Skeletal muscle satellite cell (primary cell): Measurements from ENCODE around the gene MOCS2.
"Not testable (repeated sequence)": the region's sequence is repeated elsewhere in the genome, so short reads cannot be mapped to it uniquely, and the experiment has no call there.

Source experiments
- H3K27me3 ChIP-seq: 2 replicates; pipeline ENCODE4 v1.7.0; 2013; ENCODE audit warnings: low read length; ENCODE audit not compliant: control insufficient read depth, insufficient read depth
- H3K36me3 ChIP-seq: 2 replicates; pipeline ENCODE4 v1.7.0; 2013; ENCODE audit warnings: mild to moderate bottlenecking, control low read depth, low read length; ENCODE audit not compliant: insufficient read depth
- H3K4me1 ChIP-seq: 2 replicates; pipeline ENCODE4 v1.7.0; 2013; ENCODE audit warnings: low read length; ENCODE audit not compliant: control insufficient read depth, insufficient read depth
- H3K4me2 ChIP-seq: 2 replicates; pipeline ENCODE4 v1.7.0; 2013; ENCODE audit warnings: mild to moderate bottlenecking, low read length
- H3K4me3 ChIP-seq: 2 replicates; pipeline ENCODE4 v1.7.0; 2013; ENCODE audit warnings: low read length
- H3K9ac ChIP-seq: 2 replicates; pipeline ENCODE4 v1.7.0; 2013; ENCODE audit warnings: mild to moderate bottlenecking, low read depth, low read length, moderate library complexity
- H3K9me3 ChIP-seq: replicated peaks from 2 replicates; pipeline ENCODE4 v1.7.0; 2013; ENCODE audit warnings: mild to moderate bottlenecking, control low read depth, low read length

The MOCS2 gene

GRCh38 chr5:53113947-53114346 is 4.4 kb upstream of the MOCS2 start:
- no peaks in the 10 kb centered on the region for H3K36me3 ChIP-seq
- no peak overlapping the region for H3K9ac ChIP-seq
- H3K4me3 ChIP-seq = no peak overlapping the region
- no peaks in the 10 kb centered on the region for H3K27me3 ChIP-seq
- H3K4me1 ChIP-seq = peaks cover 4% of the 10 kb centered on the region
- H3K9me3 ChIP-seq = no peaks in the 10 kb centered on the region
- no peak overlapping the region for H3K4me2 ChIP-seq

GRCh38 chr5:53112909-53113308 is 3.4 kb upstream of the MOCS2 start:
- no peaks in the 10 kb centered on the region for H3K27me3 ChIP-seq
- H3K4me3 ChIP-seq = no peak overlapping the region
- H3K4me2 ChIP-seq = no peak overlapping the region
- peaks cover 11% of the 10 kb centered on the region for H3K4me1 ChIP-seq
- H3K9ac ChIP-seq = no peak overlapping the region
- no peaks in the 10 kb centered on the region for H3K36me3 ChIP-seq
- H3K9me3 ChIP-seq = no peaks in the 10 kb centered on the region

GRCh38 chr5:53112307-53112706 is 2.8 kb upstream of the MOCS2 start:
- H3K9me3 ChIP-seq, H3K4me2 ChIP-seq, H3K36me3 ChIP-seq, H3K4me3 ChIP-seq, H3K9ac ChIP-seq, H3K27me3 ChIP-seq: not testable (repeated sequence)
- peaks cover 11% of the 10 kb centered on the region for H3K4me1 ChIP-seq

GRCh38 chr5:53111139-53111538 is 1.6 kb upstream of the MOCS2 start:
- H3K4me3 ChIP-seq = no peak overlapping the region
- H3K9me3 ChIP-seq = no peaks in the 10 kb centered on the region
- H3K36me3 ChIP-seq = peaks cover 7% of the 10 kb centered on the region
- H3K4me1 ChIP-seq = peaks cover 11% of the 10 kb centered on the region
- no peak overlapping the region for H3K4me2 ChIP-seq
- H3K27me3 ChIP-seq = no peaks in the 10 kb centered on the region
- no peak overlapping the region for H3K9ac ChIP-seq

- Histone ChIP-seq H3K4me2 (peak overlapping the region; percentile 95), H3K27me3 (no peaks in the 10 kb centered on the region), H3K4me1 (peaks cover 11% of the 10 kb centered on the region), H3K4me3 (peak overlapping the region; percentile 93), H3K9me3 (no peaks in the 10 kb centered on the region), H3K36me3 (peaks cover 7% of the 10 kb centered on the region), H3K9ac (peak overlapping the region; percentile 84)
Observed at GRCh38 chr5:53110156-53110555, 599 bp upstream of the MOCS2 start.

GRCh38 chr5:53109056-53109442 is 508 bp downstream of the MOCS2 start:
- Histone ChIP-seq H3K4me2 (peak overlapping the region; percentile 95), H3K27me3 (no peaks in the 10 kb centered on the region), H3K4me1 (peaks cover 11% of the 10 kb centered on the region), H3K4me3 (peak overlapping the region; percentile 93), H3K9ac (peak overlapping the region; percentile 84), H3K36me3 (peaks cover 15% of the 10 kb centered on the region), H3K9me3 (no peaks in the 10 kb centered on the region)

- Histone ChIP-seq H3K27me3 (no peaks in the 10 kb centered on the region), H3K9ac (no peak overlapping the region), H3K4me2 (no peak overlapping the region), H3K36me3 (peaks cover 32% of the 10 kb centered on the region), H3K4me1 (peaks cover 11% of the 10 kb centered on the region), H3K4me3 (no peak overlapping the region), H3K9me3 (no peaks in the 10 kb centered on the region)
Observed at GRCh38 chr5:53105611-53106300, 3.8 kb downstream of the MOCS2 start.

- Histone ChIP-seq H3K4me3 (no peak overlapping the region), H3K9ac (no peak overlapping the region), H3K27me3 (no peaks in the 10 kb centered on the region), H3K9me3 (no peaks in the 10 kb centered on the region), H3K4me2 (no peak overlapping the region), H3K36me3 (peaks cover 55% of the 10 kb centered on the region), H3K4me1 (no peaks in the 10 kb centered on the region)
Observed at GRCh38 chr5:53100606-53101005, 9.0 kb downstream of the MOCS2 start.

- Histone ChIP-seq H3K27me3 (no peaks in the 10 kb centered on the region), H3K4me3 (no peak overlapping the region), H3K9ac (no peak overlapping the region), H3K4me2 (no peak overlapping the region), H3K36me3 (peaks cover 51% of the 10 kb centered on the region), H3K4me1 (no peaks in the 10 kb centered on the region), H3K9me3 (no peaks in the 10 kb centered on the region)
Observed at GRCh38 chr5:53099546-53099945, 10.0 kb downstream of the MOCS2 start.

GRCh38 chr5:53095931-53096525 is 13.5 kb downstream of the MOCS2 start:
- peaks cover 5% of the 10 kb centered on the region for H3K4me1 ChIP-seq
- no peaks in the 10 kb centered on the region for H3K9me3 ChIP-seq
- no peak overlapping the region for H3K4me3 ChIP-seq
- no peak overlapping the region for H3K9ac ChIP-seq
- peaks cover 32% of the 10 kb centered on the region for H3K36me3 ChIP-seq
- no peaks in the 10 kb centered on the region for H3K27me3 ChIP-seq
- no peak overlapping the region for H3K4me2 ChIP-seq

- Histone ChIP-seq H3K36me3 (peaks cover 33% of the 10 kb centered on the region), H3K9me3 (no peaks in the 10 kb centered on the region), H3K4me2 (no peak overlapping the region), H3K9ac (no peak overlapping the region), H3K27me3 (no peaks in the 10 kb centered on the region), H3K4me1 (peaks cover 8% of the 10 kb centered on the region), H3K4me3 (no peak overlapping the region)
Observed at GRCh38 chr5:53095217-53095616, 14.3 kb downstream of the MOCS2 start.

GRCh38 chr5:53092242-53092641 is 17.3 kb downstream of the MOCS2 start:
- Histone ChIP-seq H3K27me3 (no peaks in the 10 kb centered on the region), H3K4me1 (peaks cover 8% of the 10 kb centered on the region), H3K4me2 (no peak overlapping the region), H3K4me3 (no peak overlapping the region), H3K9me3 (no peaks in the 10 kb centered on the region), H3K9ac (no peak overlapping the region), H3K36me3 (peaks cover 16% of the 10 kb centered on the region)
